Measurements from ENCODE around the gene SGTA. TPM values are rescaled to one million over a fixed set of nuclear protein-coding genes. Genes with fewer than 3 reads are reported as not detected.

The SGTA gene
- total and polyA plus RNA-seq, 4 donors = 16.7 to 38.4 (median 21.0) TPM

DNA sequence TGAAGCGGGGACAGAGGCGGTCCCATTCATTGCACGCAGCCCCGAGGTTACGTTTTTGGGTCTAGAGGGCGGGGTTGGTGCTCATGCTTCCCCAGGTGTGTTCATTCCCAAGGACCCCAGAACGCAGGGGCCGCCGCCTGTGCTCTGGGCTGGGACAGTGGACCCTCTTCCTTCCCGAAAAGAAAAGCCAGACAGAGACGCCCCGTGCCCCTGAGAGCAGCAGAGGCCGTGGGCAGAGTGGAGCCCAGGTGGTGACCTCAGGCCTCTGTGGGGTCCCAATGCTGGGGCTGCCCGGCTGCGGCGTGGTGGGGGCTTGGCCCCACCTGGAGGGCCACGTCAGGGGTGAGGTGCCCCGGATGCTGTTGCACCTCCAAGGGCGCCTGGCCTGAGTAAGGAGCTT is 15.4 kb downstream of the SGTA start:
- 97% methylated on average over 19 of the region's 19 CpGs for WGBS
- Histone ChIP-seq H3K9ac (ENCODE audit: low read depth in 1 of 2, low read length in 2 of 2) (no peak overlapping the region), H3K27ac (ENCODE audit: low read depth in 1 of 2, low read length in 2 of 2) (no peak overlapping the region), H3K9me3 (ENCODE audit: control insufficient read depth in 4 of 4, low read length in 3 of 4) (no peaks in the 10 kb centered on the region), H3K4me3 (ENCODE audit: low read depth in 1 of 3, low read length in 3 of 3) (no peak overlapping the region), H3K4me1 (ENCODE audit: control insufficient read depth in 4 of 4, insufficient read depth in 4 of 4, low read length in 3 of 4) (peaks cover 0 to 3% (median under 1%) of the 10 kb centered on the region in 4 donors), H3K27me3 (ENCODE audit: control insufficient read depth in 4 of 4, insufficient read depth in 4 of 4, low read length in 3 of 4) (no peaks in the 10 kb centered on the region), H3K36me3 (ENCODE audit: control insufficient read depth in 4 of 4, insufficient read depth in 3 of 4, low read depth in 1 of 4, low read length in 3 of 4) (peaks cover 3 to 37% (median 9%) of the 10 kb centered on the region in 4 donors)
- no peak for DNase-seq (ENCODE audit: low spot score)
- TF ChIP-seq RAD21 (IDR thresholded peaks at IDR 0.05) (no peak), TAF1 (conservative IDR thresholded peaks at IDR 0.05) (no peak), GABPA (IDR thresholded peaks at IDR 0.05 in 1 of 2, conservative IDR thresholded peaks at IDR 0.05 in 1 of 2) (no peak), FOXA1 (IDR thresholded peaks at IDR 0.05) (no peak), NR2F2 (IDR thresholded peaks at IDR 0.05) (no peak), MAX (IDR thresholded peaks at IDR 0.05) (no peak), SP1 (IDR thresholded peaks at IDR 0.05) (no peak), EGR1 (IDR thresholded peaks at IDR 0.05; ENCODE audit: low read depth in 2 of 2) (no peak)
- TF ChIP-seq, protein P1, sequence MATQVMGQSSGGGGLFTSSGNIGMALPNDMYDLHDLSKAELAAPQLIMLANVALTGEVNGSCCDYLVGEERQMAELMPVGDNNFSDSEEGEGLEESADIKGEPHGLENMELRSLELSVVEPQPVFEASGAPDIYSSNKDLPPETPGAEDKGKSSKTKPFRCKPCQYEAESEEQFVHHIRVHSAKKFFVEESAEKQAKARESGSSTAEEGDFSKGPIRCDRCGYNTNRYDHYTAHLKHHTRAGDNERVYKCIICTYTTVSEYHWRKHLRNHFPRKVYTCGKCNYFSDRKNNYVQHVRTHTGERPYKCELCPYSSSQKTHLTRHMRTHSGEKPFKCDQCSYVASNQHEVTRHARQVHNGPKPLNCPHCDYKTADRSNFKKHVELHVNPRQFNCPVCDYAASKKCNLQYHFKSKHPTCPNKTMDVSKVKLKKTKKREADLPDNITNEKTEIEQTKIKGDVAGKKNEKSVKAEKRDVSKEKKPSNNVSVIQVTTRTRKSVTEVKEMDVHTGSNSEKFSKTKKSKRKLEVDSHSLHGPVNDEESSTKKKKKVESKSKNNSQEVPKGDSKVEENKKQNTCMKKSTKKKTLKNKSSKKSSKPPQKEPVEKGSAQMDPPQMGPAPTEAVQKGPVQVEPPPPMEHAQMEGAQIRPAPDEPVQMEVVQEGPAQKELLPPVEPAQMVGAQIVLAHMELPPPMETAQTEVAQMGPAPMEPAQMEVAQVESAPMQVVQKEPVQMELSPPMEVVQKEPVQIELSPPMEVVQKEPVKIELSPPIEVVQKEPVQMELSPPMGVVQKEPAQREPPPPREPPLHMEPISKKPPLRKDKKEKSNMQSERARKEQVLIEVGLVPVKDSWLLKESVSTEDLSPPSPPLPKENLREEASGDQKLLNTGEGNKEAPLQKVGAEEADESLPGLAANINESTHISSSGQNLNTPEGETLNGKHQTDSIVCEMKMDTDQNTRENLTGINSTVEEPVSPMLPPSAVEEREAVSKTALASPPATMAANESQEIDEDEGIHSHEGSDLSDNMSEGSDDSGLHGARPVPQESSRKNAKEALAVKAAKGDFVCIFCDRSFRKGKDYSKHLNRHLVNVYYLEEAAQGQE (IDR thresholded peaks at IDR 0.05) = no peak
- TF ChIP-seq, protein P2, sequence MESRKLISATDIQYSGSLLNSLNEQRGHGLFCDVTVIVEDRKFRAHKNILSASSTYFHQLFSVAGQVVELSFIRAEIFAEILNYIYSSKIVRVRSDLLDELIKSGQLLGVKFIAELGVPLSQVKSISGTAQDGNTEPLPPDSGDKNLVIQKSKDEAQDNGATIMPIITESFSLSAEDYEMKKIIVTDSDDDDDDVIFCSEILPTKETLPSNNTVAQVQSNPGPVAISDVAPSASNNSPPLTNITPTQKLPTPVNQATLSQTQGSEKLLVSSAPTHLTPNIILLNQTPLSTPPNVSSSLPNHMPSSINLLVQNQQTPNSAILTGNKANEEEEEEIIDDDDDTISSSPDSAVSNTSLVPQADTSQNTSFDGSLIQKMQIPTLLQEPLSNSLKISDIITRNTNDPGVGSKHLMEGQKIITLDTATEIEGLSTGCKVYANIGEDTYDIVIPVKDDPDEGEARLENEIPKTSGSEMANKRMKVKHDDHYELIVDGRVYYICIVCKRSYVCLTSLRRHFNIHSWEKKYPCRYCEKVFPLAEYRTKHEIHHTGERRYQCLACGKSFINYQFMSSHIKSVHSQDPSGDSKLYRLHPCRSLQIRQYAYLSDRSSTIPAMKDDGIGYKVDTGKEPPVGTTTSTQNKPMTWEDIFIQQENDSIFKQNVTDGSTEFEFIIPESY (IDR thresholded peaks at IDR 0.05) = no peak

DNA sequence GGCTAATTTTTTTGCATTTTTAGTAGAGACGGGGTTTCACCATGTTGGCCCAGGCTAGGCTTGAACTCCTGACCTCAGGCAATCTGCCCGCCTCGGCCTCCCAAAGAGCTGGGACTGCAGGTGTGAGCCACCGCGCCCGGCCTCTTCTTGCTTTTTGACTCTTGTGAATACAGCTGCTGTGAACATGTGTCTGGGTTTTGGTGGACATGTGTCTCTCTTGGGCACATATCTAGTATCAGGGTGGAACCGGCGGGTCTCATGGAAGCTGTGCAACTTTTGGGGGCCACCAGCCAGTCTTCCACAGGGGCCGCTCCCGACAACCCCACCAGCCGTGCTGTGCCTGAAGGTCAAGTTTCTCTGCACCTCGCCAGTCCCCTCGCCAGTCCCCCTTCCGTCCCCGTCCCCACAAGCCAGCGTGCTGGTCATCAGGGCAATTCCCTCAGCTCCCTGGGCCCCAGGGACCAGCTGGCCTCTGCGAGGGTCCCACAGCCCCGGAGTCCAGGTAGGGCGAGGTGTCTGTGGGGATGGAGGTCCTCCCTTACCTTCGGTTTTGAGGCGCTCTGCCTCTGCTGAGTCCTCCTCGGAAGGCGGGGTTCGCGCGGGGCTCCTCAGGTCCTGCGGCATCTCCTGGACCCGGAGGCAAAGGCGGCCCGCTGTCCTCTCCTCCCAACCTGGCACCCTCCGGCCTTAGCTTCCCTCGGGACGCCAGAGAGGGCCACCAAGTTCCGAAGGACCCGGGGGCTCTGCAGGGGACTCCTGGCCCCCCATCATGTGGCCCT is 16.3 kb downstream of the SGTA start:
- peaks cover 0 to 3% (median under 1%) of the 10 kb centered on the region in 4 donors for H3K4me1 ChIP-seq (ENCODE audit: control insufficient read depth in 4 of 4, insufficient read depth in 4 of 4, low read length in 3 of 4)
- DNase-seq (ENCODE audit: low spot score) = no peak
- no peaks in the 10 kb centered on the region for H3K27me3 ChIP-seq (ENCODE audit: control insufficient read depth in 4 of 4, insufficient read depth in 4 of 4, low read length in 3 of 4)
- 98% methylated on average over 35 of the region's 35 CpGs for WGBS
- H3K9ac ChIP-seq (ENCODE audit: low read depth in 1 of 2, low read length in 2 of 2) = no peak overlapping the region
- no peak overlapping the region for H3K4me3 ChIP-seq (ENCODE audit: low read depth in 1 of 3, low read length in 3 of 3)
- H3K9me3 ChIP-seq (ENCODE audit: control insufficient read depth in 4 of 4, low read length in 3 of 4) = no peaks in the 10 kb centered on the region
- H3K36me3 ChIP-seq (ENCODE audit: control insufficient read depth in 4 of 4, insufficient read depth in 3 of 4, low read depth in 1 of 4, low read length in 3 of 4) = peaks cover 3 to 45% (median 9%) of the 10 kb centered on the region in 4 donors
- H3K27ac ChIP-seq (ENCODE audit: low read depth in 1 of 2, low read length in 2 of 2) = no peak overlapping the region
- TF ChIP-seq YY1 (IDR thresholded peaks at IDR 0.05) = no peak
- TF ChIP-seq ATF3 (IDR thresholded peaks at IDR 0.05) = no peak
- TF ChIP-seq HNF4A (conservative IDR thresholded peaks at IDR 0.05) = no peak
- no peak for TF ChIP-seq FOXA1 (IDR thresholded peaks at IDR 0.05)
- no peak for TF ChIP-seq TAF1 (conservative IDR thresholded peaks at IDR 0.05)
- TF ChIP-seq MAX (IDR thresholded peaks at IDR 0.05) = no peak
- TF ChIP-seq RXRA (IDR thresholded peaks at IDR 0.05) = no peak
- TF ChIP-seq, protein P1 (IDR thresholded peaks at IDR 0.05) = no peak
- TF ChIP-seq FOXA2 (IDR thresholded peaks at IDR 0.05) = no peak
- no peak for TF ChIP-seq JUND (IDR thresholded peaks at IDR 0.05)
- no peak for TF ChIP-seq RAD21 (IDR thresholded peaks at IDR 0.05)
- no peak for TF ChIP-seq HNF4G (IDR thresholded peaks at IDR 0.05)
- TF ChIP-seq, protein P2 (IDR thresholded peaks at IDR 0.05) = no peak
- no peak for TF ChIP-seq EGR1 (IDR thresholded peaks at IDR 0.05; ENCODE audit: low read depth in 2 of 2)
- no peak for TF ChIP-seq GABPA (IDR thresholded peaks at IDR 0.05 in 1 of 2, conservative IDR thresholded peaks at IDR 0.05 in 1 of 2)
- no peak for TF ChIP-seq SP1 (IDR thresholded peaks at IDR 0.05)
- no peak for TF ChIP-seq NR2F2 (IDR thresholded peaks at IDR 0.05)
